ENCODE data around the gene PACRG. TPM values are rescaled to one million over a fixed set of nuclear protein-coding genes. Genes with fewer than 3 reads are reported as not detected.
A peak's percentile ranks its signal among the peaks of the same experiment; 100 is the strongest.

The PACRG gene
- total and polyA plus RNA-seq, 2 of the 13 experiments (the other 11 are each of a cell fraction or from before 2014, with no cell fraction given): 0.13 TPM; not detected in 1

- in situ Hi-C loops (cut with HindIII; ENCODE audit: extremely low pct_ligation_motif_present, low pct_unique_long_range_greater_than_20kb) (no loop called here), intact Hi-C loops (cut with micrococcal nuclease; ENCODE audit: unreplicated experiment) (no loop called here)
- Histone ChIP-seq H3K36me3 (replicated peaks in 1 of 2; ENCODE audit: control insufficient read depth in 1 of 2, insufficient read depth in 2 of 2, low read length in 2 of 2) (no peaks in the 10 kb centered on the region), H3K4me1 (ENCODE audit: insufficient read depth, low read length) (no peaks in the 10 kb centered on the region), H3K9me3 (ENCODE audit: low read length) (peaks cover 10% of the 10 kb centered on the region), H3K4me3 (replicated peaks in 1 of 3; ENCODE audit: insufficient read depth in 1 of 3, low read depth in 2 of 3, low read length in 3 of 3) (no peak overlapping the region), H3K27me3 (ENCODE audit: control insufficient read depth in 1 of 2, insufficient read depth in 2 of 2, low read length in 2 of 2) (peaks cover 0 to 13% of the 10 kb centered on the region in 2 experiments; a peak in 2 of 5 replicates), H2AFZ (ENCODE audit: low read length) (no peak overlapping the region), H3K4me2 (ENCODE audit: low read depth, low read length) (no peak overlapping the region), H3K27ac (ENCODE audit: extremely low read length, insufficient read depth, low read length) (no peak overlapping the region), H3K79me2 (ENCODE audit: insufficient read depth, low read length) (no peaks in the 10 kb centered on the region), H4K20me1 (ENCODE audit: insufficient read depth, low read length) (no peaks in the 10 kb centered on the region), H3K9ac (ENCODE audit: insufficient read depth, low read depth, low read length) (no peak overlapping the region)
- WGBS (ENCODE audit: low lambda C conversion rate): 41% methylated on average over 11 of the region's 11 CpGs
- ChIA-PET POLR2A (no interaction called here), CTCF (ENCODE audit: low intra/inter-chr PET ratio, low total read pairs) (no interaction called here)
- no peak for TF ChIP-seq ZNF281 (CRISPR knock-in tag; IDR thresholded peaks at IDR 0.05; ENCODE audit: borderline replicate concordance)
- TF ChIP-seq IRX3 (CRISPR knock-in tag; IDR thresholded peaks at IDR 0.05; ENCODE audit: borderline replicate concordance, low read depth): no peak
- TF ChIP-seq SIN3A (IDR thresholded peaks at IDR 0.05; ENCODE audit: borderline replicate concordance, low read depth, low read length): no peak
- TF ChIP-seq ZNF619 (CRISPR knock-in tag; IDR thresholded peaks at IDR 0.05): no peak
- no peak for TF ChIP-seq TFAP4 (IDR thresholded peaks at IDR 0.05; ENCODE audit: borderline replicate concordance, low read depth)
- TF ChIP-seq CEBPG (CRISPR knock-in tag; IDR thresholded peaks at IDR 0.05): 0 out of 2 replicates have a peak, but pooled peaks have one; percentile 25
- TF ChIP-seq CEBPB (IDR thresholded peaks at IDR 0.05; ENCODE audit: borderline replicate concordance, low read depth, low read length): peak; percentile 84; the same call in 1 of the 2 replicates
- no peak for TF ChIP-seq ZFP90 (CRISPR knock-in tag; IDR thresholded peaks at IDR 0.05; ENCODE audit: borderline replicate concordance)
- TF ChIP-seq NFIC (IDR thresholded peaks at IDR 0.05; ENCODE audit: low read length): no peak
- TF ChIP-seq ZZZ3 (CRISPR knock-in tag; IDR thresholded peaks at IDR 0.05; ENCODE audit: borderline replicate concordance): no peak
- TF ChIP-seq GLI4 (CRISPR knock-in tag; IDR thresholded peaks at IDR 0.05; ENCODE audit: borderline replicate concordance): no peak
- no peak for TF ChIP-seq SNAPC4 (CRISPR knock-in tag; IDR thresholded peaks at IDR 0.05)
- TF ChIP-seq KDM2A (CRISPR knock-in tag; IDR thresholded peaks at IDR 0.05; ENCODE audit: borderline replicate concordance, low read depth): no peak
- ATAC-seq (peak; percentile 31; the same call in 1 of the 3 replicates), FAIRE-seq (no peak), DNase-seq (ENCODE audit: low spot score) (no peak)
- no TSS peak for BruUV-seq (replicated peaks)
Observed at GRCh38 chr6:163207431-163208383, 479.9 kb downstream of the PACRG start.
